Neural cell (in vitro differentiated cells): ENCODE results near the gene RPS27L. TPM values are rescaled to one million over a fixed set of nuclear protein-coding genes. Genes with fewer than 3 reads are reported as not detected.

Source experiments
- H2AFZ ChIP-seq: fragments of 200-600, 300-800 bp; sonication (generic), shearing (Covaris generic); 2 replicates; pipeline ENCODE4 v1.6.0; 2014; ENCODE audit warnings: low read depth, mild to moderate bottlenecking, antibody characterized with exemption, low read length, moderate library complexity
- H3F3A ChIP-seq: fragments of 200-600 bp; shearing (Covaris generic); 2 replicates; pipeline ENCODE4 v1.6.1; 2016; ENCODE audit warnings: mild to moderate bottlenecking, moderate library complexity, mixed read lengths, antibody characterized with exemption, low read length; ENCODE audit not compliant: insufficient read depth, poor library complexity, severe bottlenecking
- H3K27ac ChIP-seq: fragments of 200-600, 300-800 bp; sonication (generic), shearing (Covaris generic); 2 replicates; pipeline ENCODE4 v1.5.1; 2014; ENCODE audit warnings: mild to moderate bottlenecking, low read length, moderate library complexity
- H3K27me3 ChIP-seq: fragments of 300-800, 200-600 bp; sonication (generic), shearing (Covaris generic); 2 replicates; pipeline ENCODE4 v1.6.0; 2014; ENCODE audit warnings: mild to moderate bottlenecking, low read depth, low read length, moderate library complexity; ENCODE audit not compliant: insufficient read depth
- H3K36me3 ChIP-seq: fragments of 300-800, 200-600 bp; sonication (generic), shearing (Covaris generic); 2 replicates; pipeline ENCODE4 v1.5.1; 2014; ENCODE audit warnings: mild to moderate bottlenecking, antibody characterized with exemption, low read length, moderate library complexity; ENCODE audit not compliant: insufficient read depth
- H3K4me2 ChIP-seq: fragments of 300-800, 200-600 bp; sonication (generic), shearing (Covaris generic); 2 replicates; pipeline ENCODE4 v1.6.0; 2014; ENCODE audit warnings: mild to moderate bottlenecking, low read length
- H3K4me3 ChIP-seq: fragments of 300-800, 200-600 bp; sonication (generic), shearing (Covaris generic); 2 replicates; pipeline ENCODE4 v1.5.1; 2014; ENCODE audit warnings: mild to moderate bottlenecking, low read length, moderate library complexity
- H3K79me2 ChIP-seq: fragments of 200-600 bp; shearing (Covaris generic); replicated peaks from 2 replicates; pipeline ENCODE4 v1.6.0; 2014; ENCODE audit warnings: mild to moderate bottlenecking, low read length, moderate library complexity; ENCODE audit not compliant: insufficient read depth
- H3K9ac ChIP-seq: fragments of 300-800, 200-600 bp; sonication (generic), shearing (Covaris generic); 2 replicates; pipeline ENCODE4 v1.6.1; 2016; ENCODE audit warnings: mild to moderate bottlenecking, low read length, mixed read lengths
- H3K9me2 ChIP-seq: fragments of 200-600 bp; shearing (Covaris generic); 2 replicates; pipeline ENCODE4 v1.6.1; 2016; ENCODE audit warnings: mild to moderate bottlenecking, low read length, mixed read lengths; ENCODE audit not compliant: insufficient read depth
- H3K9me3 ChIP-seq: fragments of 200-600, 300-800 bp; sonication (generic), shearing (Covaris generic); 2 replicates; pipeline ENCODE4 v1.6.1; 2016; ENCODE audit warnings: mild to moderate bottlenecking, mixed run types, low read length, moderate library complexity, mixed read lengths
- H4K20me1 ChIP-seq: fragments of 200-600 bp; shearing (Covaris generic); 2 replicates; pipeline ENCODE4 v1.6.1; 2016; ENCODE audit warnings: mild to moderate bottlenecking, mixed run types; ENCODE audit not compliant: insufficient read depth
- EP300 ChIP-seq: fragments of 450-650 bp; conservative IDR thresholded peaks from 2 replicates; pipeline ENCODE4 v1.6.1; 2014; ENCODE audit warnings: antibody characterized with exemption, mild to moderate bottlenecking, moderate library complexity; ENCODE audit not compliant: poor library complexity, severe bottlenecking
- EZH2 ChIP-seq: fragments of 200-600, 300-800 bp; shearing (Covaris generic), sonication (generic); IDR thresholded peaks from 2 replicates; pipeline ENCODE4 v1.6.1; 2014; ENCODE audit warnings: antibody characterized with exemption, low read length, borderline replicate concordance, mild to moderate bottlenecking; ENCODE audit not compliant: insufficient read depth, poor library complexity, severe bottlenecking
- MXI1 ChIP-seq: fragments of 450-650 bp; conservative IDR thresholded peaks from 2 replicates; pipeline ENCODE4 v1.6.1; 2014; ENCODE audit warnings: antibody characterized with exemption, mild to moderate bottlenecking; ENCODE audit not compliant: poor library complexity, severe bottlenecking
- POLR2AphosphoS5 ChIP-seq: IDR thresholded peaks from 2 replicates; pipeline ENCODE4 v1.6.1; 2012
- RAD21 ChIP-seq: fragments of 450-650 bp; conservative IDR thresholded peaks from 2 replicates; pipeline ENCODE4 v1.6.1; 2014; ENCODE audit warnings: antibody characterized with exemption, mild to moderate bottlenecking, moderate library complexity
- REST ChIP-seq: IDR thresholded peaks from 2 replicates; pipeline ENCODE4 v1.6.1; 2012; ENCODE audit warnings: borderline replicate concordance
- SMC3 ChIP-seq: fragments of 450-650 bp; conservative IDR thresholded peaks from 2 replicates; pipeline ENCODE4 v1.6.1; 2014; ENCODE audit warnings: antibody characterized with exemption, mild to moderate bottlenecking, moderate library complexity; ENCODE audit not compliant: poor library complexity
- TAF1 ChIP-seq: IDR thresholded peaks from 2 replicates; pipeline ENCODE4 v1.6.1; 2012; ENCODE audit warnings: low read depth
- polyA plus RNA-seq: library from polyadenylated mRNA; depleted of rRNA; stranded (reverse); fragments of >200 nt; gene quantifications from 2 replicates; pipeline ENCODE4 v1.2.3, GENCODE V29; 2014
- TF ChIP-seq, protein P1 (sequence below): fragments of 450-650 bp; IDR thresholded peaks from 2 replicates; pipeline ENCODE4 v1.5.1; 2014; ENCODE audit warnings: antibody characterized with exemption, mild to moderate bottlenecking, moderate library complexity; ENCODE audit not compliant: poor library complexity, severe bottlenecking

Gene RPS27L
- polyA plus RNA-seq, 1 donor from 2014 or later = 58.2 TPM

DNA sequence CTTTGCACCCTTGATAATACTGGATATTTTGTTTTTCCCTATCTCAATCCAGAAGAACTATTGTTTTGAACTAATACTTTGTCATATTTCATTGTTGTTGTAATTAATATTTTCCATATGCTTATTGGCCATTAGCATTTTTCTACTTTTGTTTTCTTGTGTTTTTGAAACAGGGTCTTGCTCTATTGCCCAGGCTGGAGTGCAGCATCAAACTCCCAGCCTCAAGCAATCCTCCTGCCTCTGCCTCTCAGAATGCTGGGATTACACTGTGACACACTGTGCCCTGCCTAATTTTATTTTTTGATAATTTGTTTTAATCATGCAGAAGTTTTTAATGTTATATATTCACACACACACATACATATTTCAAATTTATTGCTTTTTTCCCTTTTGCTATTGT, 3.4 kb upstream of the RPS27L start:
- Histone ChIP-seq H3K9ac (no peak overlapping the region), H3K4me2 (no peak overlapping the region), H2AFZ (no peak overlapping the region), H3K79me2 (peaks cover 13% of the 10 kb centered on the region), H4K20me1 (no peaks in the 10 kb centered on the region), H3K27me3 (no peaks in the 10 kb centered on the region), H3K9me2 (no peaks in the 10 kb centered on the region), H3K9me3 (no peaks in the 10 kb centered on the region), H3K4me3 (no peak overlapping the region), H3F3A (peaks cover 4% of the 10 kb centered on the region), H3K27ac (no peak overlapping the region), H3K36me3 (no peaks in the 10 kb centered on the region)
- TF ChIP-seq POLR2AphosphoS5 (no peak), EP300 (no peak), RAD21 (no peak), REST (no peak), SMC3 (no peak), MXI1 (no peak), TAF1 (no peak)

- Histone ChIP-seq H4K20me1 (no peaks in the 10 kb centered on the region), H3K4me3 (peak overlapping the region; percentile 99), H2AFZ (peak overlapping the region; percentile 56), H3K9ac (peak overlapping the region; percentile 80), H3K27ac (peak overlapping the region; percentile 79), H3K79me2 (peaks cover 33% of the 10 kb centered on the region), H3K27me3 (no peaks in the 10 kb centered on the region), H3K9me3 (no peaks in the 10 kb centered on the region), H3K4me2 (peak overlapping the region; percentile 65), H3K36me3 (no peaks in the 10 kb centered on the region), H3F3A (peaks cover 4% of the 10 kb centered on the region), H3K9me2 (no peaks in the 10 kb centered on the region)
- TF ChIP-seq MXI1 (no peak), RAD21 (no peak), TAF1 (no peak), POLR2AphosphoS5 (no peak), EP300 (no peak), SMC3 (no peak), REST (no peak), EZH2 (no peak)
- TF ChIP-seq, protein P1, sequence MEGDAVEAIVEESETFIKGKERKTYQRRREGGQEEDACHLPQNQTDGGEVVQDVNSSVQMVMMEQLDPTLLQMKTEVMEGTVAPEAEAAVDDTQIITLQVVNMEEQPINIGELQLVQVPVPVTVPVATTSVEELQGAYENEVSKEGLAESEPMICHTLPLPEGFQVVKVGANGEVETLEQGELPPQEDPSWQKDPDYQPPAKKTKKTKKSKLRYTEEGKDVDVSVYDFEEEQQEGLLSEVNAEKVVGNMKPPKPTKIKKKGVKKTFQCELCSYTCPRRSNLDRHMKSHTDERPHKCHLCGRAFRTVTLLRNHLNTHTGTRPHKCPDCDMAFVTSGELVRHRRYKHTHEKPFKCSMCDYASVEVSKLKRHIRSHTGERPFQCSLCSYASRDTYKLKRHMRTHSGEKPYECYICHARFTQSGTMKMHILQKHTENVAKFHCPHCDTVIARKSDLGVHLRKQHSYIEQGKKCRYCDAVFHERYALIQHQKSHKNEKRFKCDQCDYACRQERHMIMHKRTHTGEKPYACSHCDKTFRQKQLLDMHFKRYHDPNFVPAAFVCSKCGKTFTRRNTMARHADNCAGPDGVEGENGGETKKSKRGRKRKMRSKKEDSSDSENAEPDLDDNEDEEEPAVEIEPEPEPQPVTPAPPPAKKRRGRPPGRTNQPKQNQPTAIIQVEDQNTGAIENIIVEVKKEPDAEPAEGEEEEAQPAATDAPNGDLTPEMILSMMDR = no peak
Observed at GRCh38 chr15:63157891-63158431, 684 bp upstream of the RPS27L start.
